IMR-90 (cell line): ENCODE measurements around the gene BPI. TPM values are rescaled to one million over a fixed set of nuclear protein-coding genes. Genes with fewer than 3 reads are reported as not detected.

Source experiments
- ATAC-seq: fragments of 200-7000 bp; cut with Tn5 transposase; 2 replicates; pipeline ENCODE4 v1.9.1; 2020; ENCODE audit warnings: low read depth, mild to moderate bottlenecking, moderate library complexity
- BruUV-seq: library from RNA; stranded (reverse); fragments of 400-500 nt; replicated peaks from 2 replicates; lab custom pipeline; 2021; lab: Mats Ljungman, UMichigan
- CTCF ChIA-PET: fragments of 300-600 bp; formaldehyde crosslinking; extraction: SDS; loops from one replicate; lab custom pipeline; 2021; ENCODE audit warnings: antibody characterized with exemption; lab: Yijun Ruan, JAX
- POLR2A ChIA-PET: fragments of 300-600 bp; sonication (Branson Sonifier 250); formaldehyde crosslinking; loops from one replicate; lab custom pipeline; 2022; ENCODE audit warnings: antibody characterized with exemption; ENCODE audit not compliant: unreplicated experiment; lab: Charles Lee
- DNase-seq: peaks from one replicate; pipeline ENCODE4 v3.0.0; 2013
- H2AFZ ChIP-seq: replicated peaks from 2 replicates; pipeline ENCODE3; 2013; ENCODE audit warnings: low read length, mild to moderate bottlenecking; ENCODE audit not compliant: poor library complexity
- H2AK5ac ChIP-seq: 2 replicates; pipeline ENCODE4 v1.6.1; 2013; ENCODE audit warnings: low read depth, low read length, inconsistent platforms
- H2AK9ac ChIP-seq: replicated peaks from 2 replicates; pipeline ENCODE3; 2013; ENCODE audit warnings: mild to moderate bottlenecking, low read depth, low read length, moderate library complexity; ENCODE audit not compliant: poor library complexity
- H2BK120ac ChIP-seq: 2 replicates; pipeline ENCODE4 v1.6.1; 2013; ENCODE audit warnings: low read depth, low read length, inconsistent platforms
- H2BK15ac ChIP-seq: 3 replicates; pipeline ENCODE4 v1.6.1; 2013; ENCODE audit warnings: low read depth, low read length, inconsistent platforms
- H2BK20ac ChIP-seq: 2 replicates; pipeline ENCODE4 v1.6.1; 2013; ENCODE audit warnings: low read depth, mild to moderate bottlenecking, inconsistent platforms, low read length, moderate library complexity
- H2BK5ac ChIP-seq: 2 replicates; pipeline ENCODE4 v1.6.1; 2013; ENCODE audit warnings: mild to moderate bottlenecking, low read depth, low read length, inconsistent platforms; ENCODE audit not compliant: poor library complexity, severe bottlenecking
- H3K14ac ChIP-seq: replicated peaks from 2 replicates; pipeline ENCODE4 v1.6.1; 2013; ENCODE audit warnings: low read depth, low read length, inconsistent platforms
- H3K18ac ChIP-seq: 2 replicates; pipeline ENCODE4 v1.6.1; 2013; ENCODE audit warnings: low read depth, low read length, control low read depth
- H3K23ac ChIP-seq: 2 replicates; pipeline ENCODE4 v1.6.1; 2013; ENCODE audit warnings: low read depth, low read length, inconsistent platforms
- H3K27ac ChIP-seq: 2 replicates; pipeline ENCODE4 v1.5.1; 2013; ENCODE audit warnings: mild to moderate bottlenecking, control low read depth, low read length; ENCODE audit not compliant: insufficient read depth
- H3K27me3 ChIP-seq: 2 replicates; pipeline ENCODE4 v1.6.1; 2013; ENCODE audit warnings: low read length; ENCODE audit not compliant: control insufficient read depth, insufficient read depth
- H3K36me3 ChIP-seq: 2 replicates; pipeline ENCODE4 v1.6.1; 2013; ENCODE audit warnings: low read length, mixed read lengths; ENCODE audit not compliant: control insufficient read depth, insufficient read depth
- H3K4ac ChIP-seq: 2 replicates; pipeline ENCODE4 v1.6.1; 2013; ENCODE audit warnings: low read depth, low read length, inconsistent platforms
- H3K4me1 ChIP-seq: 2 replicates; pipeline ENCODE4 v1.6.1; 2013; ENCODE audit warnings: low read length, mixed read lengths; ENCODE audit not compliant: control insufficient read depth, insufficient read depth
- H3K4me2 ChIP-seq: 2 replicates; pipeline ENCODE4 v1.6.1; 2013; ENCODE audit warnings: low read depth, mild to moderate bottlenecking, control low read depth, low read length, moderate library complexity
- H3K4me3 ChIP-seq: 2 replicates; pipeline ENCODE4 v1.5.1; 2013; ENCODE audit warnings: low read depth, mild to moderate bottlenecking, control low read depth, low read length, moderate library complexity; ENCODE audit not compliant: insufficient read depth
- H3K56ac ChIP-seq: 2 replicates; pipeline ENCODE4 v1.6.1; 2013; ENCODE audit warnings: low read length, inconsistent platforms; ENCODE audit not compliant: insufficient read depth; ENCODE audit errors: extremely low read depth
- H3K79me1 ChIP-seq, 2 experiments: 2 replicates each; pipeline ENCODE4 v1.6.1; 2013; ENCODE audit warnings: low read length in 2 of 2, inconsistent platforms in 1 of 2, low read depth in 1 of 2
- H3K9ac ChIP-seq: 2 replicates; pipeline ENCODE4 v1.6.1; 2013; ENCODE audit warnings: low read depth, low read length, control low read depth
- H3K9me1 ChIP-seq: 2 replicates; pipeline ENCODE4 v1.6.1; 2013; ENCODE audit warnings: low read length, inconsistent platforms; ENCODE audit not compliant: insufficient read depth
- H3K9me3 ChIP-seq: 2 replicates; pipeline ENCODE4 v1.6.1; 2013; ENCODE audit warnings: low read length; ENCODE audit not compliant: control insufficient read depth, insufficient read depth
- H4K20me1 ChIP-seq: 2 replicates; pipeline ENCODE4 v1.6.1; 2013; ENCODE audit warnings: low read length, inconsistent platforms; ENCODE audit not compliant: insufficient read depth
- H4K5ac ChIP-seq: 2 replicates; pipeline ENCODE4 v1.6.1; 2013; ENCODE audit warnings: mild to moderate bottlenecking, low read depth, low read length, control low read depth
- H4K8ac ChIP-seq, 2 experiments: 2 replicates each; pipeline ENCODE4 v1.6.1; 2013; ENCODE audit warnings: low read depth in 2 of 2, low read length in 2 of 2, control low read depth in 1 of 2, inconsistent platforms in 1 of 2
- H4K91ac ChIP-seq: 2 replicates; pipeline ENCODE4 v1.6.1; 2013; ENCODE audit warnings: low read depth, low read length, inconsistent platforms; ENCODE audit not compliant: insufficient read depth
- BHLHE40 ChIP-seq: fragments of 150-350 bp; IDR thresholded peaks from 2 replicates; pipeline ENCODE4 v1.6.1; 2016; ENCODE audit warnings: mild to moderate bottlenecking, low read depth, low read length
- CEBPB ChIP-seq: IDR thresholded peaks from 2 replicates; pipeline ENCODE4 v1.6.1; 2012; ENCODE audit warnings: low read depth, low read length, improper control_type of control experiment
- CHD1 ChIP-seq: IDR thresholded peaks from 2 replicates; pipeline ENCODE4 v1.6.1; 2012; ENCODE audit warnings: low read depth, low read length, improper control_type of control experiment
- ELK1 ChIP-seq: fragments of 150-350 bp; IDR thresholded peaks from 2 replicates; pipeline ENCODE4 v1.6.1; 2016; ENCODE audit warnings: low read depth, mild to moderate bottlenecking, low read length, moderate library complexity, borderline replicate concordance
- FOS ChIP-seq: fragments of 150-350 bp; IDR thresholded peaks from 2 replicates; pipeline ENCODE4 v1.6.1; 2016; ENCODE audit warnings: low read depth, low read length
- MAFK ChIP-seq: IDR thresholded peaks from 2 replicates; pipeline ENCODE4 v1.6.1; 2012; ENCODE audit warnings: low read depth, low read length, improper control_type of control experiment
- MAZ ChIP-seq: IDR thresholded peaks from 2 replicates; pipeline ENCODE4 v1.6.1; 2012; ENCODE audit warnings: low read depth, mild to moderate bottlenecking, low read length, improper control_type of control experiment, moderate library complexity, borderline replicate concordance
- MXI1 ChIP-seq: IDR thresholded peaks from 2 replicates; pipeline ENCODE4 v1.6.1; 2012; ENCODE audit warnings: low read depth, mild to moderate bottlenecking, low read length, moderate library complexity, borderline replicate concordance
- NFE2L2 ChIP-seq: fragments of 150-350 bp; IDR thresholded peaks from 2 replicates; pipeline ENCODE4 v1.6.1; 2016; ENCODE audit warnings: low read depth, mild to moderate bottlenecking, low read length
- POLR2A ChIP-seq: IDR thresholded peaks from 2 replicates; pipeline ENCODE4 v1.6.1; 2012; ENCODE audit warnings: mild to moderate bottlenecking, low read depth, low read length
- RAD21 ChIP-seq: IDR thresholded peaks from 2 replicates; pipeline ENCODE4 v1.6.1; 2012; ENCODE audit warnings: low read length, improper control_type of control experiment
- RCOR1 ChIP-seq: IDR thresholded peaks from 2 replicates; pipeline ENCODE4 v1.6.1; 2012; ENCODE audit warnings: mild to moderate bottlenecking, low read length, improper control_type of control experiment; ENCODE audit not compliant: insufficient replicate concordance
- RFX5 ChIP-seq: IDR thresholded peaks from 2 replicates; pipeline ENCODE4 v1.8.0; 2012; ENCODE audit warnings: low read depth, mild to moderate bottlenecking, low read length, moderate library complexity
- SMC3 ChIP-seq: fragments of 150-350 bp; IDR thresholded peaks from 2 replicates; pipeline ENCODE4 v1.6.1; 2016; ENCODE audit warnings: low read depth, mild to moderate bottlenecking, antibody characterized with exemption, low read length, moderate library complexity
- USF2 ChIP-seq: fragments of 150-350 bp; IDR thresholded peaks from 2 replicates; pipeline ENCODE4 v1.6.1; 2017; ENCODE audit warnings: mild to moderate bottlenecking, antibody characterized with exemption, low read length, low read depth
- WGBS, 2 experiments: methylation state at CpG; one replicate each; pipeline versions ENCODE4 v1.1.5 to v1.1.7; 2013; ENCODE audit warnings: missing lambda C conversion rate in 2 of 2; ENCODE audit not compliant: insufficient read length in 1 of 2; ENCODE audit errors: extremely low coverage in 2 of 2; 5-methylcytosine and 5-hydroxymethylcytosine counted together
- dilution Hi-C: fragments of 300-500 bp; cut with HindIII; formaldehyde crosslinking; loops from one replicate; pipeline ENCODE4 v1.14.3; 2018; ENCODE audit warnings: low sequenced_read_pairs; ENCODE audit not compliant: unreplicated experiment
- in situ Hi-C: fragments of 300-500 bp; cut with MboI; formaldehyde crosslinking; loops from 3 replicates; pipeline ENCODE4 v1.14.3; 2019; ENCODE audit warnings: low sequenced_read_pairs, inconsistent platforms, mixed read lengths
- intact Hi-C: fragments of 100-400 bp; cut with micrococcal nuclease; formaldehyde crosslinking; loops from 2 replicates; pipeline ENCODE4 v1.10.0; 2022
- polyA plus RNA-seq, 3 experiments: library from polyadenylated mRNA; depleted of rRNA; stranded (reverse); fragments of >200 nt; gene quantifications; 2 replicates each; pipeline ENCODE4 v1.2.3, GENCODE V29; 2012; ENCODE audit warnings: low replicate concordance in 1 of 3
- total RNA-seq: library from RNA; depleted of rRNA; stranded (reverse); fragments of >200 nt; gene quantifications from 2 replicates; pipeline ENCODE4 v1.2.3, GENCODE V29; 2012

Gene BPI
- total and polyA plus RNA-seq, 2 of the 4 experiments (the other 2 are of a cell fraction) = 0.05 TPM; not detected in 1

GRCh38 chr20:38275815-38276550 lies 28.0 kb upstream of the BPI start:
- Histone ChIP-seq H2AK5ac (peak overlapping the region; percentile 96; the same call in 1 of the 2 replicates), H4K91ac (peak overlapping the region; percentile 96), H3K14ac (peak overlapping the region; percentile 92), H4K20me1 (no peaks in the 10 kb centered on the region; the same call in 1 of the 2 replicates), H3K4ac (peak overlapping the region; percentile 94), H3K18ac (peak overlapping the region; percentile 95), H3K4me1 (peaks cover 51% of the 10 kb centered on the region), H2BK5ac (peak overlapping the region; percentile 100), H4K8ac (peak overlapping the region; percentile 83 to 84), H3K56ac (peak overlapping the region; percentile 63), H3K27ac (peak overlapping the region; percentile 93), H2BK120ac (peak overlapping the region; percentile 93), H4K5ac (peak overlapping the region; percentile 88), H2AFZ (no peak overlapping the region), H2BK20ac (peak overlapping the region; percentile 91), H3K79me1 (no peaks in the 10 kb centered on the region), H2AK9ac (no peak overlapping the region), H3K27me3 (no peaks in the 10 kb centered on the region), H2BK15ac (peak overlapping the region; percentile 92), H3K9me1 (peaks cover 21% of the 10 kb centered on the region), H3K36me3 (no peaks in the 10 kb centered on the region), H3K4me3 (no peak overlapping the region), H3K23ac (peak overlapping the region; percentile 59; the same call in 1 of the 2 replicates), H3K9ac (peak overlapping the region; percentile 15; the same call in 1 of the 2 replicates), H3K4me2 (peak overlapping the region; percentile 70; the same call in 1 of the 2 replicates), H3K9me3 (no peaks in the 10 kb centered on the region)
- ChIA-PET POLR2A (no interaction called here), CTCF (interaction anchor here (0.6 kb wide), 1 partner anchor 22 kb away, joined by 3 read pairs; no protein-coding TSS in a partner anchor)
- dilution Hi-C loops (no loop called here), intact Hi-C loops (no loop called here), in situ Hi-C loops (no loop called here)
- no TSS peak for BruUV-seq
- DNase-seq (peak; percentile 96), ATAC-seq (peak; percentile 45)
- WGBS, 2 experiments = 0% methylated on average over 2 of the region's 12 CpGs; no CpG with 5 or more reads in 1 of the 2 experiments
- no peak for TF ChIP-seq NFE2L2
- peak; percentile 96 for TF ChIP-seq FOS
- no peak for TF ChIP-seq ELK1
- TF ChIP-seq MXI1 = no peak
- TF ChIP-seq CHD1 = no peak
- TF ChIP-seq BHLHE40 = peak; percentile 45; the same call in 1 of the 2 replicates
- TF ChIP-seq MAZ = no peak
- no peak for TF ChIP-seq USF2
- TF ChIP-seq CEBPB = peak; percentile 96
- TF ChIP-seq RAD21 = no peak
- TF ChIP-seq RFX5 = no peak
- no peak for TF ChIP-seq RCOR1
- TF ChIP-seq MAFK = no peak
- no peak for TF ChIP-seq SMC3
- TF ChIP-seq POLR2A = no peak
